ENCODE data around the gene KLK15.

KLK15 gene, protein sequence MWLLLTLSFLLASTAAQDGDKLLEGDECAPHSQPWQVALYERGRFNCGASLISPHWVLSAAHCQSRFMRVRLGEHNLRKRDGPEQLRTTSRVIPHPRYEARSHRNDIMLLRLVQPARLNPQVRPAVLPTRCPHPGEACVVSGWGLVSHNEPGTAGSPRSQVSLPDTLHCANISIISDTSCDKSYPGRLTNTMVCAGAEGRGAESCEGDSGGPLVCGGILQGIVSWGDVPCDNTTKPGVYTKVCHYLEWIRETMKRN

DNA sequence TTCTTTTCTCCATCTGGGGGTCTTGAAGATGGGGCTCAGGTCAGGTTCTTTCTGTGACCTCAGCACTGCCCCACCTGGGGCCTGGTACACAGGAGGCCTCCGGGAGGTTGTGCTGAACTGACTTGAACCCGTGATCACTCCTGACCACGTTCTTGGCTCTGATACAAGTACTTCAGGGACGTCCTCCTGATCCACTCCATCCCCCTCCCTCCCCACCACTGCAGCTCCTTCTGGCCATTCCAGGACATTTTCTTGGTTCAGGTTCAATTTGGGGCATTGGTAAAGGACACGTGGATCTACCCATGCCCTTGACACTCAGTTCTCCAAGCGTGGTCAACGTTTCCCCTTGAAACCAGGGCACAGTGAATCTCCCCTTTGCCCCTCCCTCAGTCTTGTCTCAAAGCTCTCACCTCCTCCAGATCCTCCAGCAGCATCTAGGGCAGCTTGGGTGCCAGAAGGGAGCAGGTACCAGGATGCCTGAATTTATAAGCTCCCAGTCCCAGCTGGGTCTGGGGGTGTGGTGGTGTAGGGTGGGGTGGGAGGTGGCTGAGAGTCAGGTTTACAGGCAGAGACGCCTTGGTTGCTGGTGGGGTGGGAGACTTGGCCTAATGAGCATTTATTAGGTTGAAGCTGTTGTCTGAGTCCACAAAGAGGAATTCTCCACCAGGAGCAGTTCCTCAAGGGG is at the start of gene KLK15:
Gene KLK15, minus strand, starts transcription at position 458 of the 685 bp plus-strand sequence. CDS start 2,082 bp downstream, outside the sequence.
- DNase-seq: no peak

DNA sequence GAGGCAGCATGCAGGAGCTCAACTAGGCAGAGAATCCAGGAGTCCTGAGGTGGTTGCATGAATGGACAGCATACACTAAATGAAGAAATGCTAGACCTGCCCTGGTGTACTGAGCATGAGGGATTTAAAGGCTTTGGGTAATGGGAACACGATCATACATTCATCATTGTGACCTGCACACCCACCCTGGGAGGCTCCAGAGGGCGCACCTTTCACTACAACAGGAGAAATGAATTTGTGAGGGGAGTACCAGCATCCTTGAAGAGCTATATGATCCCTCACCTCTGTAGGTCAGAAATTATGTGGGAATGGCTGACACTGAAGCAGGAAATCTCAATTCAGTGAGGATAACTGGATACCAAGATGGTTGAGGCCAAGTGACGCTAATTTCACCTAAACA is 48.8 kb upstream of the KLK15 start:
- DNase-seq: no peak

DNA sequence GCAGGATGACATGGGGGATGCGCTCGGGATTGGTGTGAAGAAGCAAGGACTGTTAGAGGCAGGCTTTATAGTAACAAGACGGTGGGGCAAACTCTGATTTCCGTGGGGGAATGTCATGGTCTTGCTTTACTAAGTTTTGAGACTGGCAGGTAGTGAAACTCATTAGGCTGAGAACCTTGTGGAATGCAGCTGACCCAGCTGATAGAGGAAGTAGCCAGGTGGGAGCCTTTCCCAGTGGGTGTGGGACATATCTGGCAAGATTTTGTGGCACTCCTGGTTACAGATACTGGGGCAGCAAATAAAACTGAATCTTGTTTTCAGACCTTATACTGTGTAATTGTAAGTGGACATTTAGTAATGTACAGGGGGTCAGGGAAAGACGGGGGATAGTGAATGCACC is 46.9 kb upstream of the KLK15 start:
- DNase-seq: no peak

DNA sequence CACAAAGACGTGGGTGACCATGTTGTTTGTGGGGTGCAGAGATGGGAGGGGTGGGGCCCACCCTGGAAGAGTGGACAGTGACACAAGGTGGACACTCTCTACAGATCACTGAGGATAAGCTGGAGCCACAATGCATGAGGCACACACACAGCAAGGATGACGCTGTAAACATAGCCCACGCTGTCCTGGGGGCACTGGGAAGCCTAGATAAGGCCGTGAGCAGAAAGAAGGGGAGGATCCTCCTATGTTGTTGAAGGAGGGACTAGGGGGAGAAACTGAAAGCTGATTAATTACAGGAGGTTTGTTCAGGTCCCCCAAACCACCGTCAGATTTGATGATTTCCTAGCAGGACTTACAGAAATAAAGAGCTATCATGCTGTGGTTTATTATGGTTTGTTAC is 45.5 kb upstream of the KLK15 start:
- no peak for DNase-seq

DNA sequence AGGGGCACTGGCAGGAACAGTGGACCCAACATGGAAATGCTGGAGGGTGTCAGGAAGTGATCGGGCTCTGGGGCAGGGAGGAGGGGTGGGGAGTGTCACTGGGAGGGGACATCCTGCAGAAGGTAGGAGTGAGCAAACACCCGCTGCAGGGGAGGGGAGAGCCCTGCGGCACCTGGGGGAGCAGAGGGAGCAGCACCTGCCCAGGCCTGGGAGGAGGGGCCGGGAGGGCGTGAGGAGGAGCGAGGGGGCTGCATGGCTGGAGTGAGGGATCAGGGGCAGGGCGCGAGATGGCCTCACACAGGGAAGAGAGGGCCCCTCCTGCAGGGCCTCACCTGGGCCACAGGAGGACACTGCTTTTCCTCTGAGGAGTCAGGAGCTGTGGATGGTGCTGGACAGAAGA is 44.0 kb upstream of the KLK15 start:
- no peak for DNase-seq

DNA sequence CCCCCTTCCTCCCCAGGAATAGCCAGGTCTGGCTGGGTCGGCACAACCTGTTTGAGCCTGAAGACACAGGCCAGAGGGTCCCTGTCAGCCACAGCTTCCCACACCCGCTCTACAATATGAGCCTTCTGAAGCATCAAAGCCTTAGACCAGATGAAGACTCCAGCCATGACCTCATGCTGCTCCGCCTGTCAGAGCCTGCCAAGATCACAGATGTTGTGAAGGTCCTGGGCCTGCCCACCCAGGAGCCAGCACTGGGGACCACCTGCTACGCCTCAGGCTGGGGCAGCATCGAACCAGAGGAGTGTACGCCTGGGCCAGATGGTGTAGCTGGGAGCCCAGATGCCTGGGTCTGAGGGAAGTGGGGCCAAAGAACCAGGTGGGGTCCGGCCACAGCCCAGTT is 43.1 kb upstream of the KLK15 start:
- DNase-seq: no peak

DNA sequence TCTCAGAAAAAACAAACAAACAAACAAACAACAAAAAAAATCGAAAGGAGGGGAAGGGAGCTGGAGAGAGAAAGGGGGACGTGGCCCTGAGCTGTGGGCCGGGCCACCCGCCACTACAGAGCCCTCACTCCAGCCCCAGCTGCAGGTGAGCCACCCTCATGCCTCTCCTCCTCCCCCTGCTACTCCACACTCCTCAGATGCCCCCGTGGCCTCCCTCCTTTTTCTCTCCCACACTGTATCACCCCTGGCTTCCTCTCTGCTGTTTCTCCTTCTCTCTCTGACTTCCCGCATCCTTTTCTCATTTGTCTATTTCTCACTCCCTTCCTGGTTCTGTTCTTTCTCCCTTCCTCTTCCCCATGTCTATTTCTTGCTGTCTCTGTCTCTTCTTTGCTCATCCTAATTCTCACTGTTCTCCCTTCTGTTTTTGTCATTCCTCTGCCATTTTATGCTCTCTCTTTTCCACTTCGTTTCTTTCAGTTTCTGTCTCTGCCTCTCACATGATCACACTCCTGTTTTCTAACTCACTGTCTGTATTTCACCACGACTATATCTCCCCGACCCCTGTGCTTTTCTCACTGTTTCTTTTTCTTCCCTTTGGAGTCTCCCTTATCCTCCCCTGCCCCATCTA is 42.5 kb upstream of the KLK15 start:
- no peak for DNase-seq

DNA sequence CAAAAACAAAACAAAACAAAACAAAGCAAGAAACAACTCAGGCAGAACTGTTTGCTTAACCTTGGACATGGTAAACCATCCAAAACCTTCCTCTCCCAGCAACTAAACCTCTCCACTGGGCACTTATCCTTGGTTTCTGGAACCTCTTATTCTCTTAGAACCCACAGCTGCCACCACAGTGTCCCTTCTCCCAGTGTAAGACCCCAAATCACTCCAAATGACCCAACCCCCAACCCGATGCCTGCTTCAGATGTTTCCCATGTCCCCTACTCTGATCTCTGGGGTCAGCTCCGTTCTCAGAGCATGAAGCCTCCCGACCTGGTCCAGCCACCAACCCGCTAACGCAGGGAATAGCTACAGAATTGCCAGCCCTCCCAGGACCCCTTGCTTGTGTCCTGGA is 40.8 kb upstream of the KLK15 start:
- DNase-seq: no peak

DNA sequence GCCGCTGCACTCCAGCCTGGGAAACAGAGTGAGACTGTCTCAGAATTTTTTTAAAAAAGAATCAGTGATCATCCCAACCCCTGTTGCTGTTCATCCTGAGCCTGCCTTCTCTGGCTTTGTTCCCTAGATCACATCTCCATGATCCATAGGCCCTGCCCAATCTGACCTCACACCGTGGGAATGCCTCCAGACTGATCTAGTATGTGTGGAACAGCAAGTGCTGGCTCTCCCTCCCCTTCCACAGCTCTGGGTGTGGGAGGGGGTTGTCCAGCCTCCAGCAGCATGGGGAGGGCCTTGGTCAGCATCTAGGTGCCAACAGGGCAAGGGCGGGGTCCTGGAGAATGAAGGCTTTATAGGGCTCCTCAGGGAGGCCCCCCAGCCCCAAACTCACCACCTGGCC is 39.7 kb upstream of the KLK15 start, which contains the start of gene KLK2:
Gene KLK2, plus strand, starts transcription at position 384 of the 400 bp plus-strand sequence. CDS start 35 bp downstream, outside the sequence.
- DNase-seq: no peak

DNA sequence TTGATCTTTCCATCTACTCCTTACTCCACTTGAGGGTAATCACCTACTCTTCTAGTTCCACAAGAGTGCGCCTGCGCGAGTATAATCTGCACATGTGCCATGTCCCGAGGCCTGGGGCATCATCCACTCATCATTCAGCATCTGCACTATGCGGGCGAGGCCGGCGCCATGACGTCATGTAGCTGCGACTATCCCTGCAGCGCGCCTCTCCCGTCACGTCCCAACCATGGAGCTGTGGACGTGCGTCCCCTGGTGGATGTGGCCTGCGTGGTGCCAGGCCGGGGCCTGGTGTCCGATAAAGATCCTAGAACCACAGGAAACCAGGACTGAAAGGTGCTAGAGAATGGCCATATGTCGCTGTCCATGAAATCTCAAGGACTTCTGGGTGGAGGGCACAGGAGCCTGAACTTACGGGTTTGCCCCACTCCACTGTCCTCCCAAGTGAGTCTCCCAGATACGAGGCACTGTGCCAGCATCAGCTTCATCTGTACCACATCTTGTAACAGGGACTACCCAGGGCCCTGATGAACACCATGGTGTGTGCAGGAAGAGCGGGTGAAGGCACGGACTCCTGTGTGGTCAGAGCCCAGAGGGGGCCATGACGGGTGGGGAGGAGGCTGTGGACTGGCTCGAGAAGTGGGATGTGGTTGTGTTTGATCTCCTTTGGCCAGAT is 37.2 kb upstream of the KLK15 start:
- no peak for DNase-seq

DNA sequence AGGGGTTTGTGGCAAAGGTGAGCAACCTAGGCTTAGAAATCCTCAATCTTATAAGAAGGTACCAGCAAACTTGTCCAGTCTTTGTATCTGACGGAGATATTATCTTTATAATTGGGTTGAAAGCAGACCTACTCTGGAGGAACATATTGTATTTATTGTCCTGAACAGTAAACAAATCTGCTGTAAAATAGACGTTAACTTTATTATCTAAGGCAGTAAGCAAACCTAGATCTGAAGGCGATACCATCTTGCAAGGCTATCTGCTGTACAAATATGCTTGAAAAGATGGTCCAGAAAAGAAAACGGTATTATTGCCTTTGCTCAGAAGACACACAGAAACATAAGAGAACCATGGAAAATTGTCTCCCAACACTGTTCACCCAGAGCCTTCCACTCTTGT is 36.1 kb upstream of the KLK15 start:
- no peak for DNase-seq

DNA sequence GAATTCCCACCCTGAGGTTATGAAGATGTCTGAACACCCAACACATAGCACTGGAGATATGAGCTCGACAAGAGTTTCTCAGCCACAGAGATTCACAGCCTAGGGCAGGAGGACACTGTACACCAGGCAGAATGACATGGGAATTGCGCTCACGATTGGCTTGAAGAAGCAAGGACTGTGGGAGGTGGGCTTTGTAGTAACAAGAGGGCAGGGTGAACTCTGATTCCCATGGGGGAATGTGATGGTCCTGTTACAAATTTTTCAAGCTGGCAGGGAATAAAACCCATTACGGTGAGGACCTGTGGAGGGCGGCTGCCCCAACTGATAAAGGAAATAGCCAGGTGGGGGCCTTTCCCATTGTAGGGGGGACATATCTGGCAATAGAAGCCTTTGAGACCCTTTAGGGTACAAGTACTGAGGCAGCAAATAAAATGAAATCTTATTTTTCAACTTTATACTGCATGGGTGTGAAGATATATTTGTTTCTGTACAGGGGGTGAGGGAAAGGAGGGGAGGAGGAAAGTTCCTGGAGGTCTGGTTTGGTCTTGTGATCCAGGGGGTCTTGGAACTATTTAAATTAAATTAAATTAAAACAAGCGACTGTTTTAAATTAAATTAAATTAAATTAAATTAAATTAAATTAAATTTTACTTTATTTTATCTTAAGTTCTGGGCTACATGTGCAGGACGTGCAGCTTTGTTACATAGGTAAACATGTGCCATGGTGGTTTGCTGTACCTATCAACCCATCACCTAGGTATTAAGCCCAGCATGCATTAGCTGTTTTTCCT is 28.3 kb upstream of the KLK15 start:
- no peak for DNase-seq

DNA sequence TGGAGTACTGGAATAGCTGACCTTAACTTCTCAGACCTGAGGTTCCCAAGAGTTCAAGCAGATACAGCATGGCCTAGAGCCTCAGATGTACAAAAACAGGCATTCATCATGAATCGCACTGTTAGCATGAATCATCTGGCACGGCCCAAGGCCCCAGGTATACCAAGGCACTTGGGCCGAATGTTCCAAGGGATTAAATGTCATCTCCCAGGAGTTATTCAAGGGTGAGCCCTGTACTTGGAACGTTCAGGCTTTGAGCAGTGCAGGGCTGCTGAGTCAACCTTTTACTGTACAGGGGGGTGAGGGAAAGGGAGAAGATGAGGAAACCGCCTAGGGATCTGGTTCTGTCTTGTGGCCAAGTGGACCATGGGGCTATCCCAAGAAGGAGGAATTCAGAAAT is 27.6 kb upstream of the KLK15 start:
- DNase-seq: no peak

DNA sequence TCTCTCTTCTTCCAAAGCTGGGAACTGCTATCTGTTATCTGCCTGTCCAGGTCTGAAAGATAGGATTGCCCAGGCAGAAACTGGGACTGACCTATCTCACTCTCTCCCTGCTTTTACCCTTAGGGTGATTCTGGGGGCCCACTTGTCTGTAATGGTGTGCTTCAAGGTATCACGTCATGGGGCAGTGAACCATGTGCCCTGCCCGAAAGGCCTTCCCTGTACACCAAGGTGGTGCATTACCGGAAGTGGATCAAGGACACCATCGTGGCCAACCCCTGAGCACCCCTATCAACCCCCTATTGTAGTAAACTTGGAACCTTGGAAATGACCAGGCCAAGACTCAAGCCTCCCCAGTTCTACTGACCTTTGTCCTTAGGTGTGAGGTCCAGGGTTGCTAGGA is 26.5 kb upstream of the KLK15 start:
- DNase-seq: no peak

DNA sequence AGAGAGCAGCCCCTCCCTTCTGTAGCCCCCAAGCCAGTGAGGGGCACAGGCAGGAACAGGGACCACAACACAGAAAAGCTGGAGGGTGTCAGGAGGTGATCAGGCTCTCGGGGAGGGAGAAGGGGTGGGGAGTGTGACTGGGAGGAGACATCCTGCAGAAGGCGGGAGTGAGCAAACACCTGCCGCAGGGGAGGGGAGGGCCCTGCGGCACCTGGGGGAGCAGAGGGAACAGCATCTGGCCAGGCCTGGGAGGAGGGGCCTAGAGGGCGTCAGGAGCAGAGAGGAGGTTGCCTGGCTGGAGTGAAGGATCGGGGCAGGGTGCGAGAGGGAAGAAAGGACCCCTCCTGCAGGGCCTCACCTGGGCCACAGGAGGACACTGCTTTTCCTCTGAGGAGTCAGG is 25.5 kb upstream of the KLK15 start:
- no peak for DNase-seq

DNA sequence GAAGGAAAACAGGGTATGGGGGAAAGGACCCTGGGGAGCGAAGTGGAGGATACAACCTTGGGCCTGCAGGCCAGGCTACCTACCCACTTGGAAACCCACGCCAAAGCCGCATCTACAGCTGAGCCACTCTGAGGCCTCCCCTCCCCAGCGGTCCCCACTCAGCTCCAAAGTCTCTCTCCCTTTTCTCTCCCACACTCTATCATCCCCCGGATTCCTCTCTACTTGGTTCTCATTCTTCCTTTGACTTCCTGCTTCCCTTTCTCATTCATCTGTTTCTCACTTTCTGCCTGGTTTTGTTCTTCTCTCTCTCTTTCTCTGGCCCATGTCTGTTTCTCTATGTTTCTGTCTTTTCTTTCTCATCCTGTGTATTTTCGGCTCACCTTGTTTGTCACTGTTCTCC is 24.0 kb upstream of the KLK15 start:
- no peak for DNase-seq

DNA sequence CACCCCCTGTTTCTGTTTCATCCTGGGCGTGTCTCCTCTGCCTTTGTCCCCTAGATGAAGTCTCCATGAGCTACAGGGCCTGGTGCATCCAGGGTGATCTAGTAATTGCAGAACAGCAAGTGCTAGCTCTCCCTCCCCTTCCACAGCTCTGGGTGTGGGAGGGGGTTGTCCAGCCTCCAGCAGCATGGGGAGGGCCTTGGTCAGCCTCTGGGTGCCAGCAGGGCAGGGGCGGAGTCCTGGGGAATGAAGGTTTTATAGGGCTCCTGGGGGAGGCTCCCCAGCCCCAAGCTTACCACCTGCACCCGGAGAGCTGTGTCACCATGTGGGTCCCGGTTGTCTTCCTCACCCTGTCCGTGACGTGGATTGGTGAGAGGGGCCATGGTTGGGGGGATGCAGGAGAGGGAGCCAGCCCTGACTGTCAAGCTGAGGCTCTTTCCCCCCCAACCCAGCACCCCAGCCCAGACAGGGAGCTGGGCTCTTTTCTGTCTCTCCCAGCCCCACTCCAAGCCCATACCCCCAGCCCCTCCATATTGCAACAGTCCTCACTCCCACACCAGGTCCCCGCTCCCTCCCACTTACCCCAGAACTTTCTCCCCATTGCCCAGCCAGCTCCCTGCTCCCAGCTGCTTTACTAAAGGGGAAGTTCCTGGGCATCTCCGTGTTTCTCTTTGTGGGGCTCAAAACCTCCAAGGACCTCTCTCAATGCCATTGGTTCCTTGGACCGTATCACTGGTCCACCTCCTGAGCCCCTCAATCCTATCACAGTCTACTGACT is 21.4 kb upstream of the KLK15 start, which contains the start of gene KLK3:
Gene KLK3, plus strand, starts transcription at position 280 of the 775 bp plus-strand sequence. Its CDS starts 41 bp downstream, at position 321.
- no peak for DNase-seq

DNA sequence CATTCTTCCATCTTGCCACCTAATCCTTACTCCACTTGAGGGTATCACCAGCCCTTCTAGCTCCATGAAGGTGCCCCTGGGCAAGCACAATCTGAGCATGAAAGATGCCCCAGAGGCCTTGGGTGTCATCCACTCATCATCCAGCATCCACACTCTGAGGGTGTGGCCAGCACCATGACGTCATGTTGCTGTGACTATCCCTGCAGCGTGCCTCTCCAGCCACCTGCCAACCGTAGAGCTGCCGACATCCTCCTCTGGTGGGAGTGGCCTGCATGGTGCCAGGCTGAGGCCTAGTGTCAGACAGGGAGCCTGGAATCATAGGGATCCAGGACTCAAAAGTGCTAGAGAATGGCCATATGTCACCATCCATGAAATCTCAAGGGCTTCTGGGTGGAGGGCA is 18.2 kb upstream of the KLK15 start:
- no peak for DNase-seq

DNA sequence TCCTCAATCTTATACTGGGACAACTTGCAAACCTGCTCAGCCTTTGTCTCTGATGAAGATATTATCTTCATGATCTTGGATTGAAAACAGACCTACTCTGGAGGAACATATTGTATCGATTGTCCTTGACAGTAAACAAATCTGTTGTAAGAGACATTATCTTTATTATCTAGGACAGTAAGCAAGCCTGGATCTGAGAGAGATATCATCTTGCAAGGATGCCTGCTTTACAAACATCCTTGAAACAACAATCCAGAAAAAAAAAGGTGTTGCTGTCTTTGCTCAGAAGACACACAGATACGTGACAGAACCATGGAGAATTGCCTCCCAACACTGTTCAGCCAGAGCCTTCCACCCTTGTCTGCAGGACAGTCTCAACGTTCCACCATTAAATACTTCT is 17.4 kb upstream of the KLK15 start:
- DNase-seq: no peak

DNA sequence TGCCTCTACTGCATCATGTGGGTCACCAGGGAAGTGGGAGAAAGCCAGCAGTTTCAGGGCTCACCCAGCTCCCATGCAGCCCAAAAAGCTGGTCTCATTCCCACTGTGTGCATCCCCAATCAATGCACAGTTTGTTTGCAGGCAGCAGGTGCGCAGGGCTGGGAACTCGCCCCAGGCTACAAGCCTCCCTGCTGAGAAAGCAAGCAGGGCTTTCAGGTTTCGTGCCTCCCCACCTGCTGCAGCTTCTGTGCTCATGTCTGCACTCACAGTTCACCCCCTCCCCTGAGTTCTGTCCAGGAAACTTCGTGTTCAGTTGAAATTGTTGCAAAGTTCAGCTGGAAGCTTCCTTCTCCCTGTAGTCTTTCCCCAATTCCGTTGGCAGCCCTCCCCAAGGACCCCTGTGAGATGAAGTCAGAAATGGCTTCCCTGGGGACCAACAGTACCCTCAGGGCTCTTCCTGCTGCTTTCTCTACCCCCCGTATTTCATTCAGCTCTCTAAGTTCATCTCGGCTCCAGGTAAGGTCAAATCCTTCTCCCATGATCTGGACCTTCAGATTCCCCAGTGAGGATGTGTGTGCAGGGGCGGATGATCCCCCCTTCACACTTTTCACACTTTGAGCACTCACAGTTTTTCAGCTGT is 11.0 kb upstream of the KLK15 start:
- DNase-seq: no peak

DNA sequence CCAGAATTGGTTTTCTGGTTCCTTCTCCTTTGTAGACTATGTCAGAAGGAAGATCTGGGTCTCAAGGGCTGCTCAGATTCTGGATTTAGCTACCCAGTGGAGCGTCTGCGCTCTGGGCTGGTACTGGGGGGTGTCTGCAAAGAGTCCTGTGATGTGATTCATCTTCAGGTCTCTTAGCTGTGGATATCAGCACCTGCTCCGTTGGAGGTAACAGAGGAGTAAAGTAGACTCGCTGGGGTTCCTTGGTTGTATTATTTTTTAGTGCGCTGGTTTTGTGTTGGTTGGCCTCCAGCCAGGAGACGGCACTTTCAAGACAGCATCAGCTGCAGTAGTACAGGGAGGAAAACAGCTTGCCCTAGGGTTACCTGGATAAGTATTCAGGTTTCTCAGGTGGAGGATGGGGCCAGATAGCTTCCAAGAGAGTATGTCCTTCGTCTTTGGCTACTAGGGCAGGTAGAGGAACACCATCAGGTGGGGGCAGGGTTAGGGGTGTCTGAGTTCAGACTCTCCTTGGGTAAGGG is 10.4 kb upstream of the KLK15 start:
- no peak for DNase-seq
